ENCODE data around the gene TIAL1.
"Not testable (repeated sequence)": the region's sequence is repeated elsewhere in the genome, so short reads cannot be mapped to it uniquely, and the experiment has no call there.

TIAL1 gene

DNA sequence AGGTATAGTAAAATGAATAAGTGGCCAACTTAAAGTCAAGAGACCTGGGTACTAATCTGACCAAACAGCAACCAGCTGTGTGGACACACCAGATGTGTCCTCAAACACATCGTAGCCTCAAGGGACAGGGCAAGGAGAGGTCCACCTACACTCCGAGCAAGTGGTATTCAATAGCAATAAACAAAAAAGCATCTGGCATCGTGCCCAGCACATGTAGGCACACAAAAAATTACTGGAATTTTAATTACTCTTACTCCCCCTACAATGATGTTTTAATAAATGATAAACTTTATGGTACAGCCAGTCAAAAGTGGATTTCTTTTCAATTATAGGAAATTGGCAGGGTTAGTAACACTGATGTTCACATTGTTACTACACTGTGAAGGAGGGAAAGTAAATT, 50.8 kb downstream of the TIAL1 start:
- DNase-seq: no peak

DNA sequence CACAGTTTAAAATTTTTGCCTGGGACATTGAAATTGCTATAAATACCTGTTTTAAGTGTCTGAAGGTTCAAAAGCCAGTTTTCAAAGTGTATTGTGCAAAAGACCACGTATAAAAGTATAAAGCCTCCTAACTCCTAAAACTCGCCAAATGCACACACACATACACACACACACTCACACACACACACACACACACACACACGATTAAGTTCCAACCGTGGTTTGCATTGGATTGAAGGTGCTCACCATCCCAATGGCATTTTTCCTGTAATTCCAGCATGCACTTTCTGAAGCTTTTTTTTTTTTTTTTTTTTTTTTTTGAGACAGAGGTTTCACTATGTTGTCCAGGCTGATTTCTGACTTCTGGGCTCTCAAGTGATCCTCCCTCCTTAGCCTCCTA, 51.5 kb downstream of the TIAL1 start:
- no peak for DNase-seq

DNA sequence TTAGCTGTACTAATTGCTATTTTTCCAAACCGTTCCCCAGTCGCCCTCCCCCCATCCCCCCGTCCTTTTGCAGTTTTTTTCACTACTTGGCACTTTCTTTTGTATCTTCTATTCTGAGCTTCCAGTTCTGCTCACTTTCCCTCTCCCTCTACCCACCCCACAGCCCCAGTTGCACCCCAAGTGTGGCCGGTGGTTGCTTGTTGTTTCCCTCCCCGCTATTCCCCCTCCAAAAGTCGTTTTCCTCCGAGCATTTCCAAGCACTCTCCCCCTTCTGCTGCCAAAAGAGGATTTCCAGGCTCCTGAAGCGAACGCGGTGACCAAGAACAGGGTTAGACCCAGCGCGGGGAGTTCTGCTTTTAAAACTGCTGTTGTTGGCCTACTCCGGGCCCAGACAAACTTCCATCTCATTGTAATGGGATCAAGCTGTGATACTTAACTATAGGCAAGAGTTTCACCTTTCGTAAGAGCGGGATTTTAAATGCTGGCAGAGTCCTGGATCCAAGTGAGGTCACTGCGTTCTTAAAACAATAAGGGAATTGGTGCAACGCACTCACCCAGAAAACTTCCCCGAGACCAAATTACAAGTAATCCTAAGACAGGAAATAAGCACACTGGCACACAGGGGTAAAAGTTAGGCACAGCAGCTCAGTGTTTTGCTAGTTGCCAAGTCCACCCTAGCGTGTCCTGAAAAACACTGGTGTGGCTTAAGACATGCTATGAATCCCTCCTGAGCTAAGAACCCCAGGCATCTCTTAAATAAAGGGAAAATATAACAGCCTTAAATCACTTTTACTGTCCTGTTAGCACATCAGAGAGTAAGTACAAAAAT, 52.7 kb downstream of the TIAL1 start:
- no peak for DNase-seq

DNA sequence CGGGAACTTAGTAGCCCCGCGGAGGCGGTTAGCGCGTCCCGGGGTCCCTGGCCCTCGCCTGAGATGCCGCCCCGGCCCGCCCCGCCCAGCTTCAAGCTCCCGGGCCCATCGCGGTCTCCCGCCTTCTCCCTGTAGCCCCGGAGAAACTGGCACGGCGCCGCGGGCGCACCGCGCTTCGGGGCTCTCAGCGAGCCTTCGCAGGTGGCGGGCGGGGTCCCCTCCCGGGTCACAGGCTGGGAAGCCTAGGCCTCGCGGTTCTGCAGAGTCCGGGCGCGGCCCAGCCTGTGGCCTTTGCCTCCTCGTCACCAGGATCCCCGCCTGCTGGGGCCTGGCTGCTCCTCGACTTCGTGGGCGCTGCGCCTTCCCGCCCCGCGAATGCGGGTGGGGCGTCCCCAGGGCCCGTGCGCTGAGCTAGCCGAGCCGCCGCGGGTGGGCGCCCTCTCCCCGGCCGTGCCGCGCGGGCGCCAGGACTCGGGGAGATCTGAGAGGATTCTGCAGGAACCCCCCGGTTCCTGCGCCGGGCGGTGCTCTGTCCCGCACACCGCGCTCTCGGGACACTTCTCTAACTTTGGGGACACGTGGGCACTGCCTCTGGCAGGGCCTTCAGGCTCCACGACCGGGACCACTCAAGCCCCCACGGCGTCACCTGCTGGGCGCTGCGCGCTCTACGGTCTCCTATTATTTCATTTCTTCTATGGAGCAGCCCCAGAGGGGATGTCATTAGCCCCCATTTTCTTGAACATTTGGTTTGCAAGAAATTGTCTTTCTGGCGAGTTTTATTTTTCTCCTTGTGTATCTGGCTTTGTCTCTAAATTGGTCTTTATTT, 53.6 kb downstream of the TIAL1 start:
- peak; percentile 32 for DNase-seq

DNA sequence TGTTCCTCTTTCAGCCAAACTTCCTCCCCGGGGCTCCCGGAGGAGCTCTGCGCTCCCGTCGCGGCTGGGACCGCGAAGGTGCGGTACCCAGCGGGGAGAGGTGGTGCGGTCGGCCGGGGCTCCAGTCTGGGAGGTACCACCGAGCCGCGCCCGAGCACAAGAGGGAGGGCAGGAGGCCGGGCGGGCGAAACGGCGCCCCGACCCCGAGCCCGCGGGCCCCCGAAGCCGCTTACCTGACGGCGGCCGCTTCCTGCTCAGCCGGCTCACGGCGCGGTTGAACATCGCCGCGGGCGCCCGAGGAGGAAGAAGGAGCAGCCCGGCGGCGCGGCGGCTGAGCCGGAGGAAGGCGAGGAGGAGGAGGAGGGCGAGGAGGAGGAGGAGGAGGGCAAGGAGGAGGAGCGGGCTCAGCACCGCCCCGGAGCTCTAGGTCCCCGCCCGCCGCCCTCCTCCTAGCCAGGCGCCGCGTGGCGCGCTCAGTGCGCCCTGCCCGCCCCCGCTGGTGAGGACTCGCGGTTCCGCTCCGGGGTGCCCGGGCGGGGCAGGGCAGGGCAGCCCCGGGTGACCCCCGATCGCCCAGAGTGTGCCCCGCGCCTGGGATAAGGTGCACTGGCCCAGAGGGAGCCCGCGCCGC, 54.3 kb downstream of the TIAL1 start, which contains the start of gene RGS10:
RGS10 (minus strand) TSS at position 363 of the 631 bp plus-strand sequence; CDS start at position 282, 81 bp downstream.
- peak; percentile 18 for DNase-seq

DNA sequence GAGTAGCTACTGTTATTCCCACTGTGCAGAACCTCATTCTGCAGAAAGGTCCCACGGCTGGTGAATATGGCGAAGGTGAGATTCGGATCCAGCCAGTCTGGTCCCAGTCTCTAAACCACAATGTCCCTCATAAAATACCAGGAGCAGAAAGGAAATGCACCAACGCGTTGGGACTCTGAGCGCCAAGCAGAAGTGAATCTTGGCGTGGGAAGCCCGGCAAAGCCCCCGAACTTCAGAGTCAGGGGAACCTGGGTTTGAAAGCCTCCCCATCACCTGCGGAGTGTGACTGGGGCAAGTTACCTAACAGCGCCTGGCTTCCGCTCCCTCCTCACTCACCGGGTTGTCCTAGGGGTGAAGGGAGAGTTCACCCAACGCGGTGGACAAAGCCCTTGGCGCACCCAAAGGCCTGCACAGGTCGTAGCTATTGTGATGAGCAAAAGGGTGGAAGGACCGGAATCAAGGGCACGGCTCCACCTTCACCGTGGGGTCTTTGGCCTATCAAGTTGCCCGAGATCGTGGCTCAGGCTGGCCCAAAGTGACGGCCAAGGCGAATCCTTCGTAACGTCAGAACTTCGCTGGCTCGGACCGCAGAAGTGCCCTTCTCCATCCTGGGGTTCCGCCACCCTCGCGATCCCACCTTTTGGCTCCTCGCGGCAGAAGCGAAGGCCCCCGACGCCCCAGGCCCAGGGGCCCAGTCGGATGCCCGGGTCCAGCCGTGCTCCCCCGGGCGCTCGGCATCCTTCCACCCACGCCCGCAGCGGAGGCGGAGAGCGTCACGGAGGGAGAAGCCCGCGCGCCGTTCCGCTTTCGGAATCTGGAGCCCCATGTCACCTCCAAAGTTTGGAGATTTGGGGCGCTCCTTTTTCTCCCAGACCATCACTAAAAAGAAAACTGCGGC, 55.1 kb downstream of the TIAL1 start:
- DNase-seq: no peak

DNA sequence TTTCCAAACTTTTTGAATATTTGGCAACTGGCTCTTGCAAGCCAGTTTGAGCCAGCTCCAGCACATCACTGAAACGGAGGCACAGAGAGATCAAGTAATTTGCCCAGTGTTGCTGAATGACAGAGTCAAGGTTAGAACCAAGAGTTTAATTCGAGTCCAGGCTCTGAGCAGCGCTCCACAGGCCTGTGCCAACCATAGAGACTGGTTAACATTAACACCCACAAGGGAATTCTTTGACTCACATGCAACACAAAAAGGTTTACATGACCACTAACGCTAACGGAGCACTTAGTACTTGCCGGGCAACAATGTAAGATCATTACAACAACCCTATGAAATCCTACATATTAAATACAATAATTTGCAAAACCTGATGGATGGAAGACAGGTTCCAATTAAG, 55.7 kb downstream of the TIAL1 start:
- DNase-seq: no peak

DNA sequence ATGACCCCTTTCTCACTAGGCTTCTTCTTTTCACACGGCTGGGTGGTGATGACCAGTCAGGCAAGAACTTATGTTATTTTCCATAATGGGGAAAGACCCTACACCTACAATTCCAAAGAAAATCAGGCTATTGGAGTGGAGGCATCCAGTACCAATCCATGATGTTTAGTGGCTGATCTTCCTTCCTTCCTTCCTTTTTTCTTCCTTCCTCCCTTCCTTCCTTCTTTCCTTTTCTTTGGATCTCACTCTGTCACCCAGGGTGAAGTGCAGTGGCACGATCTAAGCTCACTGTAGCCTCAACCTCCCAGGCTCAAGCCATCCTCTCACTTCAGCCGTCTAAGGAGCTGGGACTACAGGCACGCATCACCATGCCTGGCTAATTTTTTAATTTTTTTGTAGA, 56.7 kb downstream of the TIAL1 start:
- DNase-seq: no peak

DNA sequence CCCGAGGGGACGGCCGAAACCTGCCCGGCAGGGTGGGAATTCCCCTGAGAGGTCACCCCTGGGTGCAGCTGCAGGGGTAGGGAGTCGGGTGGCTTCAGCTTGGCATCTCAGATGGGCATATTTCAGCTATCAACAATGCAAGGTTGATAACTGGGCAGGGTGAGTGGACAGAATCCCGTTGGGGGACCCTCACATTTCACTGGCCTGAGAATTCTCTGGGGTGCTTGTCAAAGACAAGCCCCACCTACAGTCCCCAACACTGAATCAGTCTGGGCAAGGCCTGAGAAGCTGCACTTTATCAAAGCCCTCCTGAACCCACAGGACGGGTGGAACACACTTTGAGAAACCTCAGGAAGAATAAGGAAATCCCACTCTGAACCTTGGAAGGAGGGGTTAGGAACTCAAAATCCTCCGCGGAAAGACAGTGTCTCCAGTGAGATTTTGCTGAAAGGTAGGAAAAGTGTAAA, 57.4 kb downstream of the TIAL1 start:
- DNase-seq: no peak

DNA sequence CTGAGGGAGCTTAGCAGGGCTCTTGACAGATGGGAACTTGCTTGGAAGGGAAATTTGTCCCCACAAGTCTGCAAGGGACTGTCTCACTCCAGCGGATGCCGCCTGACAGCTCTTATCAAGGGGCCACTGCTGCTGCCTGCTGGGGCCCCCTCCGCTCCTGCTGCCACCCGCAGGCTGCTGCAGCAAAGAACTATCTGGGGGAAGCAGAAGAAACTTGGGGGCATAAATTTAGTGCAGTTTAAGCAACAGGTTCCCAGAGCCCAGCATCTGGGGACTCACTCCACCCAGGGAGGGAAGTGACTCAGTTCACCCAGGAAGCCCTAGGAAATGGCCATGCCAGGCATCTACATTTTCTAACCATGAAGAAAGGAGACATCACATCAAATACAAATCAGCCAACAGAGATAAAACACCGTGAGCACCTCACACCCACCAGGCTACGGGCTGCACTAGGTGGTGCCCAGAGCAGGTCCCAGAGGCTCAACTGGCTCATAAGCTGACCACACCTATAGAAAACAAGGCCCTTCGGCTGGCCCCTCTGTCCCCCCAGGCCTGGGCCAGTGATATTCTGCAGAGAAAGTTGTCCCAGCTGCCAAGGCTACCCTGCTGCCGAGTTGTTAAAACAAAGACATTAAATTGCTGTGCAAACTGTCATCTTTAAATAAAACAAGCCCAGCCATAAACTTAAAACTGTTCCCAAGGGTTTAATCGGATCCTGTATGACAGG, 58.0 kb downstream of the TIAL1 start:
- no peak for DNase-seq

DNA sequence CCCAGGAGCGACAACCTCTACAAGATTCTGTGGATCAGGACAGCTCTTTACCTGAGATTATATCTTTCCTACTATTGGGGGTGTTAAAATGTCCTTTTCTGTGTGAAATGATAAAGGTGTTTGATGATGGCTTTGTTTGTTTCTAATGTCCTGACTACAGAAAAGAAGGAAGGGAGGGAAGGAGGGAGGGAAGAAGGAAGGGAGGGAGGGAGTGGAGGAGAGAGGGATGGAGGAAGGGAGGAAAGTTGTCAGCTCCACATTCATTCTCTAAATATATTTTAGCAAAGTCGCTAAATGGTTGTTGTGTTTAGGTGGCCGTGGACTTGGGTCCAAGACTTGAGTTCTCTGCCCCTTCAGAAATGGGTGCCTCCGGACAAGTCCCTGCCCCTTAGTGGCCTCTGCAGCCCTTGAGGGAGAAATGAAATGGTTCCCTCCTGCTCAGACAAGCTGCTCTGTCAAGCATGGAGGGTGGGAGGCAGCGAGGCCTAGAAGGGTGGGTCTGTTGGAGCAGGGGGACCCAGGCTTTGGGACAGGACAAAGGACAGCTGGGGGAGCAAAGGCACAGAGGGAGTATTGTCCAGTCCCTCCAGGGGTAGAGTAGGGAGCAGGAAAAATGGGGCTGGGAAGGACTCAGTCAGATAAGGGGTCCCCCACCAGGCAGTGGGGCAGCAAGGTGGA, 58.7 kb downstream of the TIAL1 start:
- DNase-seq: no peak

DNA sequence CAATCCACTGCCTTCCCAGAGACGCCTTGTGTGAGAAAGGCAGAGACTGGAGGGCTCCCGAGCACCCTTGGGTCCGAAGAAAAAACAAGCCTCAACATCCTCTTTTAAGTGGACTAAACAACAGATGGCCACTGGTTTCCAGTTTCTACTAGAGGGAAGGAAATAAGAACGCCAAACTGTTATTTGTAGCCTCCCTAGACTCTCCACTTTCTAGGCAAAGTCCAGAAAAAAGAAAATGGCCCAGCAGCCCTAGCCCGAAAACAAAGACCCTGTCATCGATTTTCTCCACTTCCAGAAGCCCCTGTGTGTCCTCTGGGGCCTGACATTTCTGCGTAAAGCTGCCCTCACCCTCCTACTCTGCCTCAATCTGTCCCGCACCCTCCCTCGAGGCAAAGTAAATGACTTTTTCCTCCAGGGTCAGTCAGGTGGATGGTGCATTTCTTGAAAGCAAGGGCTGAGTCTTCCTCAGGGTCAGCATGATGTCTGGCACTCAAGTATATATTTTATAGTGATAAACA, 60.2 kb downstream of the TIAL1 start:
- DNase-seq: no peak

DNA sequence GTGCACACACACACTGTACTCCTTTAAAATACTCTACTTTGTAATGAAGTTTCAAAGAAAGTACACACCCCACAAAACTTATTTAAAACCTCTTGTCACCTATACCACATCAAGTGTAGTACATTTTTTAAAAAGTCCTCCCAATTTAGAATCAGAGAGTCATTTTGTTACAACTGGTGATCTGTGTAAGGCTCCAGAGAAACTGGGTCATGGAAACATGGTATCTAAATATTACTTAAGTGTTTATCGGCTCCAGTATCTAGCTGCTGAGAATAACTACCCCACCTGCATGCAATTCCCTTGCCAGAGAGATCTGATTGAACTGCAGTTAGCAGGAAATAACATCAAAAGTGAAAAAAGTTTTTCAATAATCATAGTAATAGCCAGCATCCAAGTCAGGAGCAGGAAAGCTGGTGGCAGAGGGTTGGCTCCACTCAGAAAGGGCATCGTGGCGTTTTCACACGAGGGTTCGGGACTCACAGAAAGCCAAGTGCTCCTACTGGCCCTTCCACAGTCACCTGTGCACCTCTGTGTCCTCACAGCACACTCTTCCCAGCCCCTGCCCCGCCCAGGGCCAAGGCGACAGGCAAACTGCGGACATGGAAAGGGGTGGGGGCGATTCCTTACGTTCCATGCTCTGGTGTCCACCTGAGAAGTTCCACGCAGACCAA, 60.8 kb downstream of the TIAL1 start:
- DNase-seq: no peak

DNA sequence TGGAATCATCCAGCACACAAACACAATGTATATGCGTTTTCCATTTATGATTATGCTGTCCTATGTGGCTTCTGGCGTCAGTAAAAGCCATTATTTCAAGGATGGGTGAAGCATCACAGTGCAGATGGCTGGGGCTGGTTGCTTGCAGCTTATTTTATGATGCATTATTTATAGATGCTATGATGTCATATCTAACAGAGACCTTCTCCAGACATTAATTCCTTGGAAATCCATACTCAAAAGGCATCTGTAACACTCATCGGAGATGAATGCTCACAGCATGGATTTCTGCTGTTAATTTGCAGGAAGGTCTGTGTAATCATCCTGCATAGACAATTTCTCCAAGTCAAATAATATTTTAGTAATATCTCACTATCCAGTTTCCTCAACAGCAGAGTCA, 61.5 kb downstream of the TIAL1 start:
- no peak for DNase-seq

DNA sequence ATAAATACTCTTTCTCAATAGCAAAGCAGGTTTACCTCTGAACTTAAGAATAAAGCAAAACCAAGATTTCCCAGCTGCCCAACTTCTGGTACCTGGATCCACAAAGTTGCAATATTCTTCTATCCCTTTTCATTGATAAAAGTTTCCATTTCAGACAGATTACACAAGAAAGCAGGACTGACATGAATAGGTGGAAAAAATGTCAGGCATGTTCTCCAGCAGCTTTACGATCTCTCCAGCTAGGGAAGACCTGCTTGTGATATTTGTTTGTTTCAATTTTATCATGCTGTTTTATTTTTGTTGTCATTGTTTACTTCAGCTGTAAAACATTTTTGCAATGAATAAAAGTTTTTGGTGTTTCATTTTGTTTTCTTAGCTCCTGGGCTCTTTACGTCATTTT, 63.3 kb downstream of the TIAL1 start:
- DNase-seq: no peak

DNA sequence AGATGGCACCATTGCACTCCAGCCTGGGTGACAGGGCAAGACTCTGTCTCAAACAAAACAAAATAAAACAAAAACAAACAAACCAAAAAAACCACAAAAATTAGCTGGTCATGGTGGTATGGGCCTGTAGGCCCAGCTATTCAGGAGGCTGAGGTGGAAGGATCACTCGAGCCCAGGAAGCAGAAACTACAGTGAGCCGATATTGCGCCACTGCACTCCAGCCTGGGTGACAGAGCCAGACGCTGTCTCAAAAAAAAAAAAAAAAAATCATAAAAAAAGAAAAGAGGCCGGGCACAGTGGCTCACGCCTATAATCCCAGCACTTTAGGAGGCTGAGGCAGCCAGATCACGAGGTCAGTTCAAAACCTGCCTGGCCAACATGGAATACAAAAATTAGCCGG, 64.0 kb downstream of the TIAL1 start:
- DNase-seq: not testable (repeated sequence)

DNA sequence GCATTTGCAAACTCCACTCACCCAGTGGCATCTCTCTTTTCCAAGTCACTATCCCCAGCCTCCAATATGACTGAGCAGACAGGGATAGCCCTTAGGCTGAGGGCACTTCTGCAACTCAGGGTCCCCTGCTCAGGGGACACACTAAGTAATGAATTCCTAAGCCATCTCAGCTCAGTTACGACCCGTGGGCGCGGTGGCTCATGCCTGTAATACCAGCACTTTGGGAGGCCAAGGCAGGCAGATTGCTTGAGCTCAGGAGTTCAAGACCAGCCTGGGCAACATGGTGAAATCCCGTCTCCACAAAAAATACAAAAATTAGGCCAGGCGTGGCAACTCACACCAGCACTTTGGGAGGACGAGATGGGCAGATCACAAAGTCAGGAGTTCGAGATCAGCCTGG, 64.5 kb downstream of the TIAL1 start:
- DNase-seq: not testable (repeated sequence)

DNA sequence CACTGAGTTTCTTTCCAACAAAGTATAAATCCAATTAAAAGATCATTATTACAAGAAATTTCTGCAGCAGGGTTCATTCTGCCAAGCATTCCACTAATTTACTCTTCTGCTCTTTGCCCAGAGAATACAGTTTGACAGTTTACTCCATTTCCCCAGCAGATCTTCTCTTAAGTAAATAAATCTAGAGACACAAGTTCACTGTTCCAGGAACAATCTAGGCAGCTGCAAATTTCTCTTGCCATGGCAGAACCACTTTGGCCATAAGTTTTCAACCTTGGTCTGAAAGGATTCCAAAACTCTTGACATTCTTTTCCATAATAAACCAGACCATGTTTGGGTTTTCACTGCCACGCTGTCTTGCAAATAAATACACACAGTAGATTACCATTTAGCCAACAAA, 65.7 kb downstream of the TIAL1 start:
- no peak for DNase-seq

DNA sequence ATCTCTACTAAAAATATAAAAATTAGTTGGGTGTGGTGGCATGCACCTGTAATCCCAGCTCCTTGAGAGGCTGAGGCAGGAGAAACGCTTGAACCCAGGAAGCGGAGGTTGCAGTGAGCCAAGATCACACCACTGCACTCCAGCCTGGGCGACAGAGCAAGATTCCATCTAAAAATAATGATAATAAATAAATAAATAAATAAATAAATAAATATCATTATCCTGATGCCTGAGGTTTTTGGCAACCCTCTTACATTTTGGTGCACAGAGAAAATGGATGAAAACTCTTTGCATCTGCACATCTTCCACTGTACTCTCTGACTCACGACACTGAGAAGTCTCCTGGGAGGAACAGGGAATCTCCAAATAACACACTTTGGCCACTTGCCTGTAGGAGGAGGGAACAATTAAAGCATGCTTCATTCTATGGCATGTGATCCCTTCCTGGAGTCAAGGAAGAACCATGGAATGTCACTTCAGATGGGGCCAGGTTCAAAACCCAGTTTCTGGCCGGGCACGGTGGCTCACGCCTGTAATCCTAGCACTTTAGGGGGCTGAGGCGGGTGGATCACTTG, 68.0 kb downstream of the TIAL1 start:
- DNase-seq: not testable (repeated sequence)
